K562 (cell line): Measurements from ENCODE around the gene PLAAT4. TPM values are rescaled to one million over a fixed set of nuclear protein-coding genes. Genes with fewer than 3 reads are reported as not detected.

Experiments used
- ARID1B ChIP-seq: fragments of 450-650 bp; IDR thresholded peaks from 2 replicates; pipeline ENCODE4 v1.6.1; 2016; ENCODE audit warnings: antibody characterized with exemption, mild to moderate bottlenecking, inconsistent platforms
- EP300 ChIP-seq: IDR thresholded peaks from 2 replicates; pipeline ENCODE4 v1.6.1; 2012; ENCODE audit warnings: low read length, improper control_type of control experiment
- EP400 ChIP-seq: fragments of 450-650 bp; IDR thresholded peaks from 2 replicates; pipeline ENCODE4 v1.6.1; 2017; ENCODE audit warnings: antibody characterized with exemption, mild to moderate bottlenecking, moderate library complexity
- ESRRA ChIP-seq: fragments of 450-650 bp; IDR thresholded peaks from 2 replicates; pipeline ENCODE4 v1.6.1; 2014; ENCODE audit warnings: low read depth, mild to moderate bottlenecking, moderate library complexity, borderline replicate concordance
- FUS ChIP-seq: fragments of 200-400 bp; formaldehyde crosslinking; optimal IDR thresholded peaks from 2 replicates; pipeline ENCODE3; 2017; ENCODE audit warnings: low read depth, low read length
- HDGF ChIP-seq: fragments of 450-650 bp; IDR thresholded peaks from 2 replicates; pipeline ENCODE4 v1.6.1; 2016
- ILK ChIP-seq: fragments of 450-650 bp; IDR thresholded peaks from 2 replicates; pipeline ENCODE4 v1.6.1; 2016; ENCODE audit warnings: missing genetic modification characterization, low read depth, mild to moderate bottlenecking, missing compliant biosample characterization, moderate library complexity, borderline replicate concordance
- KLF1 ChIP-seq: fragments of 450-650 bp; IDR thresholded peaks from 2 replicates; pipeline ENCODE4 v1.6.1; 2016; ENCODE audit warnings: missing genetic modification characterization, missing compliant biosample characterization
- KLF16 ChIP-seq: IDR thresholded peaks from 2 replicates; pipeline ENCODE4 v1.6.1; 2016; ENCODE audit warnings: antibody characterized with exemption
- NCOA6 ChIP-seq: fragments of 450-650 bp; IDR thresholded peaks from 2 replicates; pipeline ENCODE4 v1.6.1; 2017; ENCODE audit warnings: mild to moderate bottlenecking
- NEUROD1 ChIP-seq: fragments of 150-350 bp; IDR thresholded peaks from 2 replicates; pipeline ENCODE4 v1.6.1; 2014; ENCODE audit warnings: borderline replicate concordance, low read length, low read depth; ENCODE audit not compliant: partially characterized antibody
- PURB ChIP-seq: sonication (generic); formaldehyde crosslinking; IDR thresholded peaks from 2 replicates; pipeline ENCODE4 v1.9.0; 2021; ENCODE audit warnings: low read depth, mild to moderate bottlenecking, missing genetic modification reagents
- RNF2 ChIP-seq: sonication (generic); IDR thresholded peaks from 2 replicates; pipeline ENCODE4 v1.6.1; 2016
- SMAD3 ChIP-seq: fragments of 450-650 bp; formaldehyde crosslinking; conservative IDR thresholded peaks from 2 replicates; pipeline ENCODE4 v1.4.0; 2020; ENCODE audit warnings: mild to moderate bottlenecking
- SMARCA4 ChIP-seq: fragments of 450-650 bp; IDR thresholded peaks from 2 replicates; pipeline ENCODE4 v1.6.1; 2016
- SMARCA5 ChIP-seq: fragments of 450-650 bp; IDR thresholded peaks from 2 replicates; pipeline ENCODE4 v1.6.1; 2016
- SOX6 ChIP-seq: fragments of 450-650 bp; IDR thresholded peaks from 2 replicates; pipeline ENCODE4 v1.6.1; 2014; ENCODE audit warnings: mild to moderate bottlenecking
- ZNF140 ChIP-seq: fragments of 250-450 bp; sonication (Bioruptor Pico); IDR thresholded peaks from 2 replicates; pipeline ENCODE4 v1.8.0; 2021; ENCODE audit warnings: moderate library complexity, mild to moderate bottlenecking, inconsistent platforms
- ZNF175 ChIP-seq: fragments of 200-800 bp; sonication (Bioruptor generic); IDR thresholded peaks from 2 replicates; pipeline ENCODE4 v1.6.1; 2016; ENCODE audit warnings: low read depth, mild to moderate bottlenecking, missing genetic modification characterization, missing compliant biosample characterization
- ZNF561 ChIP-seq: fragments of 450-650 bp; formaldehyde crosslinking; conservative IDR thresholded peaks from 2 replicates; pipeline ENCODE4 v1.4.0; 2020; ENCODE audit warnings: mild to moderate bottlenecking, moderate library complexity
- polyA plus RNA-seq, 8 experiments: library from polyadenylated mRNA; depleted of rRNA in 4 of 8; stranded (reverse) in 5 of 8; unstranded in 3 of 8; fragments of >200 nt; fragmentation: Nextera tagmentation in 2 of 8; fragmentation: Illumina TruSeq in 1 of 8; extraction: Ambion mirVana in 2 of 8; extraction: Trizol in 1 of 8; gene quantifications; 2 replicates each; pipeline versions ENCODE4 v1.2.1 to v1.2.3, GENCODE V29; 2011 to 2014; ENCODE audit warnings: inconsistent platforms in 1 of 8, missing spikeins in 1 of 8
- total RNA-seq, 7 experiments: library from RNA; depleted of rRNA in 6 of 7; stranded (reverse); fragments of >200 nt in 6 of 7; fragmentation: Illumina TruSeq in 2 of 7; extraction: Trizol in 2 of 7; gene quantifications; 2 replicates each; pipeline versions ENCODE4 v1.2.1 to v1.2.3, GENCODE V29; 2011 to 2021; ENCODE audit warnings: low replicate concordance in 1 of 7
- TF ChIP-seq, protein P1 (sequence below): fragments of 450-650 bp; IDR thresholded peaks from 2 replicates; pipeline ENCODE4 v1.6.1; 2017; ENCODE audit warnings: mild to moderate bottlenecking, moderate library complexity
- TF ChIP-seq, protein P2 (sequence below), 2 experiments: fragments of 450-650 bp; IDR thresholded peaks; 2 replicates each; pipeline ENCODE4 v1.6.1; 2016
- TF ChIP-seq, protein P3 (sequence below): fragments of 450-650 bp; IDR thresholded peaks from 2 replicates; pipeline ENCODE4 v1.7.1; 2018; ENCODE audit warnings: mild to moderate bottlenecking, low read depth; ENCODE audit not compliant: partially characterized antibody
- TF ChIP-seq, protein P4 (sequence below): fragments of 250-450 bp; sonication (Bioruptor Pico); IDR thresholded peaks from 2 replicates; pipeline ENCODE4 v1.9.0; 2021; ENCODE audit warnings: mild to moderate bottlenecking

The PLAAT4 gene
- total and polyA plus RNA-seq, 9 of the 15 experiments (the other 6 are each of a cell fraction or from before 2014, with no cell fraction given): 0.54 to 3.0 (median 1.3) TPM; not detected in 1

DNA sequence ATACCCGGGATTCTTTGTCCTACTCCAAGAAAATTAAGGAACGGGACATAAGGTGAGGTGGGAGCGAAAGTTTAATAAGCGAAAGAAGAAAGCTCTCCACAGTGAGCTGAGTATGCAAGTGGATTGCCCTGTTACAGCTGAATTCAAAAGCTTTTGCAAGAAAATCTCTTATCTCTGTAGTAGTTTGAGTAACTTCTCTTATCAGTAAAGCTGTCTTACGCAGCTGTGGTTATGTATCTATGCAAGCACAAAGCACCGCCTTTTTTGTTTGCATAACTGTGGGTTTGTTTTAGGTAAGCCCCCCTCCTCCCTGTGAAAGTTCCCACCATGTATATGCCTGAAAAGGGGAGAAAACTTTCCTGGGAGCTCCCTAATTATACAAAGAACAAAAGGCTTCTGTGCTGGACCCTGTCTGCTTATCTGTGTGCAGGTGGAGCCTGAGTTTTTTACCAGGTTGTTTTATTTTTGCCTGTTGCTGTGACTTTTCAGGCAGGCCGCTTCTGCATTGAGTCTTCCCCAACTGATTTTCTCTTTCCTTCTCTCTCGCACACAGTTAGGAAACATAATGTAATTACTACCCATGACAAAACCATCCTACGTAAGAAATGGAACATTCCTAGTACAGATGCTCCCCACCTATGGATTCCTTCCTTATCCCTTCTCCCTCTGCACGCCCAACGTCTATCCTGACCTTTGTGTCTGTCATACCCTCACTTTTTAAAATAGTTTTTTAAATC is 44.8 kb upstream of the PLAAT4 start (continued):
- TF ChIP-seq, protein P1, sequence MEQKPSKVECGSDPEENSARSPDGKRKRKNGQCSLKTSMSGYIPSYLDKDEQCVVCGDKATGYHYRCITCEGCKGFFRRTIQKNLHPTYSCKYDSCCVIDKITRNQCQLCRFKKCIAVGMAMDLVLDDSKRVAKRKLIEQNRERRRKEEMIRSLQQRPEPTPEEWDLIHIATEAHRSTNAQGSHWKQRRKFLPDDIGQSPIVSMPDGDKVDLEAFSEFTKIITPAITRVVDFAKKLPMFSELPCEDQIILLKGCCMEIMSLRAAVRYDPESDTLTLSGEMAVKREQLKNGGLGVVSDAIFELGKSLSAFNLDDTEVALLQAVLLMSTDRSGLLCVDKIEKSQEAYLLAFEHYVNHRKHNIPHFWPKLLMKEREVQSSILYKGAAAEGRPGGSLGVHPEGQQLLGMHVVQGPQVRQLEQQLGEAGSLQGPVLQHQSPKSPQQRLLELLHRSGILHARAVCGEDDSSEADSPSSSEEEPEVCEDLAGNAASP: no peak
- TF ChIP-seq PURB (CRISPR knock-in tag): no peak
- TF ChIP-seq, protein P2, sequence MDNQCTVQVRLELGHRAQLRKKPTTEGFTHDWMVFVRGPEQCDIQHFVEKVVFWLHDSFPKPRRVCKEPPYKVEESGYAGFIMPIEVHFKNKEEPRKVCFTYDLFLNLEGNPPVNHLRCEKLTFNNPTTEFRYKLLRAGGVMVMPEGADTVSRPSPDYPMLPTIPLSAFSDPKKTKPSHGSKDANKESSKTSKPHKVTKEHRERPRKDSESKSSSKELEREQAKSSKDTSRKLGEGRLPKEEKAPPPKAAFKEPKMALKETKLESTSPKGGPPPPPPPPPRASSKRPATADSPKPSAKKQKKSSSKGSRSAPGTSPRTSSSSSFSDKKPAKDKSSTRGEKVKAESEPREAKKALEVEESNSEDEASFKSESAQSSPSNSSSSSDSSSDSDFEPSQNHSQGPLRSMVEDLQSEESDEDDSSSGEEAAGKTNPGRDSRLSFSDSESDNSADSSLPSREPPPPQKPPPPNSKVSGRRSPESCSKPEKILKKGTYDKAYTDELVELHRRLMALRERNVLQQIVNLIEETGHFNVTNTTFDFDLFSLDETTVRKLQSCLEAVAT (IDR thresholded peaks at IDR 0.05): peak in 1 of 2 experiments; percentile 52; a peak in 1 of 4 replicates
- no peak for TF ChIP-seq ZNF175
- TF ChIP-seq HDGF: no peak
- no peak for TF ChIP-seq RNF2
- TF ChIP-seq ILK (tag): no peak
- TF ChIP-seq ARID1B: peak; percentile 90
- no peak for TF ChIP-seq NEUROD1
- TF ChIP-seq FUS: no peak
- peak; percentile 64; the same call in 1 of the 2 replicates for TF ChIP-seq SMAD3 (CRISPR knock-in tag)
- TF ChIP-seq SMARCA5: no peak
- TF ChIP-seq, protein P3, sequence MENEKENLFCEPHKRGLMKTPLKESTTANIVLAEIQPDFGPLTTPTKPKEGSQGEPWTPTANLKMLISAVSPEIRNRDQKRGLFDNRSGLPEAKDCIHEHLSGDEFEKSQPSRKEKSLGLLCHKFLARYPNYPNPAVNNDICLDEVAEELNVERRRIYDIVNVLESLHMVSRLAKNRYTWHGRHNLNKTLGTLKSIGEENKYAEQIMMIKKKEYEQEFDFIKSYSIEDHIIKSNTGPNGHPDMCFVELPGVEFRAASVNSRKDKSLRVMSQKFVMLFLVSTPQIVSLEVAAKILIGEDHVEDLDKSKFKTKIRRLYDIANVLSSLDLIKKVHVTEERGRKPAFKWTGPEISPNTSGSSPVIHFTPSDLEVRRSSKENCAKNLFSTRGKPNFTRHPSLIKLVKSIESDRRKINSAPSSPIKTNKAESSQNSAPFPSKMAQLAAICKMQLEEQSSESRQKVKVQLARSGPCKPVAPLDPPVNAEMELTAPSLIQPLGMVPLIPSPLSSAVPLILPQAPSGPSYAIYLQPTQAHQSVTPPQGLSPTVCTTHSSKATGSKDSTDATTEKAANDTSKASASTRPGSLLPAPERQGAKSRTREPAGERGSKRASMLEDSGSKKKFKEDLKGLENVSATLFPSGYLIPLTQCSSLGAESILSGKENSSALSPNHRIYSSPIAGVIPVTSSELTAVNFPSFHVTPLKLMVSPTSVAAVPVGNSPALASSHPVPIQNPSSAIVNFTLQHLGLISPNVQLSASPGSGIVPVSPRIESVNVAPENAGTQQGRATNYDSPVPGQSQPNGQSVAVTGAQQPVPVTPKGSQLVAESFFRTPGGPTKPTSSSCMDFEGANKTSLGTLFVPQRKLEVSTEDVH: no peak
- peak; percentile 72; the same call in 1 of the 2 replicates for TF ChIP-seq ESRRA
- TF ChIP-seq SOX6: peak; percentile 82; the same call in 1 of the 2 replicates
- peak; percentile 84 for TF ChIP-seq SMARCA4
- no peak for TF ChIP-seq KLF1 (tag)
- peak; percentile 70 for TF ChIP-seq KLF16
- no peak for TF ChIP-seq EP400
- no peak for TF ChIP-seq ZNF561 (CRISPR knock-in tag)
- TF ChIP-seq EP300: peak; percentile 84
- TF ChIP-seq ZNF140 (CRISPR knock-in tag): no peak
- TF ChIP-seq, protein P4, sequence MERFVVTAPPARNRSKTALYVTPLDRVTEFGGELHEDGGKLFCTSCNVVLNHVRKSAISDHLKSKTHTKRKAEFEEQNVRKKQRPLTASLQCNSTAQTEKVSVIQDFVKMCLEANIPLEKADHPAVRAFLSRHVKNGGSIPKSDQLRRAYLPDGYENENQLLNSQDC: no peak
- no peak for TF ChIP-seq NCOA6
